Activated naive CD8-positive, alpha-beta T cell treated with anti-CD3 and anti-CD28 coated beads for 36 hours (primary cell): ENCODE data around the gene KLHL14. TPM values are rescaled to one million over a fixed set of nuclear protein-coding genes. Genes with fewer than 3 reads are reported as not detected.
"Not testable (repeated sequence)": the region's sequence is repeated elsewhere in the genome, so short reads cannot be mapped to it uniquely, and the experiment has no call there.

Source experiments
- DNase-seq: peaks from one replicate; pipeline ENCODE4 v3.0.0; 2021
- H3K27ac Mint-ChIP-seq: one replicate; pipeline ENCODE4 v1.8.0; 2022; ENCODE audit warnings: mild to moderate bottlenecking, moderate library complexity, mixed read lengths
- H3K27me3 Mint-ChIP-seq: one replicate; pipeline ENCODE4 v1.8.0; 2022; ENCODE audit warnings: mild to moderate bottlenecking, mixed read lengths
- H3K36me3 Mint-ChIP-seq: one replicate; pipeline ENCODE4 v1.8.0; 2021; ENCODE audit warnings: mild to moderate bottlenecking, mixed read lengths
- H3K4me1 Mint-ChIP-seq: one replicate; pipeline ENCODE4 v1.8.0; 2021; ENCODE audit warnings: mixed read lengths
- H3K4me3 Mint-ChIP-seq: one replicate; pipeline ENCODE4 v1.8.0; 2022; ENCODE audit warnings: mild to moderate bottlenecking, moderate library complexity, mixed read lengths
- H3K9me3 Mint-ChIP-seq: one replicate; pipeline ENCODE4 v1.8.0; 2022; ENCODE audit warnings: mixed read lengths
- total RNA-seq, 2 experiments: library from RNA; stranded (reverse); gene quantifications; one replicate each; pipeline ENCODE4 v1.2.3, GENCODE V29; 2021

The KLHL14 gene
- total RNA-seq, 2 experiments from 2014 or later, result 0.19 to 0.20 TPM

DNA sequence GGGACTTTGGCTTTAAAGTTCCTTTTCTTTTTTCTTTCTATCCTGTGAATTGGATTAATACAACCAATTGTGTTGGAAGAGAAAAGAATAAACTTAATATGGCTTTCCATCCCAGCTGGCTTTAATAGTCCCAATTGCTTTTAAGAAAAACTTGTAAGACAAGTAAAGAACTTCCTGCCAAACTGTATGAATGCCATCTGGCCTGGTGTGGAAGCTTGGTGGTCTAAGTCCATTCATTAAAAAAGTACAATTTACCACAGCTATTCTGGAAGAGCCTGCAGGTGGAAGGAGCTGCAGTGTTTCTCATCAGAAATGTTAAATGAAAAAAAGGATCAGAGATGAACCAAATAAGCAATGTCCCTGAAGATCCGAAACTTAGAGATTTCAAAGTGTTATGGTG is 103.9 kb downstream of the KLHL14 start:
- Mint-ChIP-seq H3K36me3 (no peaks in the 10 kb centered on the region), H3K4me1 (no peaks in the 10 kb centered on the region), H3K9me3 (no peaks in the 10 kb centered on the region), H3K27me3 (peaks cover 6% of the 10 kb centered on the region), H3K27ac (no peak overlapping the region), H3K4me3 (no peak overlapping the region)
- no peak for DNase-seq

DNA sequence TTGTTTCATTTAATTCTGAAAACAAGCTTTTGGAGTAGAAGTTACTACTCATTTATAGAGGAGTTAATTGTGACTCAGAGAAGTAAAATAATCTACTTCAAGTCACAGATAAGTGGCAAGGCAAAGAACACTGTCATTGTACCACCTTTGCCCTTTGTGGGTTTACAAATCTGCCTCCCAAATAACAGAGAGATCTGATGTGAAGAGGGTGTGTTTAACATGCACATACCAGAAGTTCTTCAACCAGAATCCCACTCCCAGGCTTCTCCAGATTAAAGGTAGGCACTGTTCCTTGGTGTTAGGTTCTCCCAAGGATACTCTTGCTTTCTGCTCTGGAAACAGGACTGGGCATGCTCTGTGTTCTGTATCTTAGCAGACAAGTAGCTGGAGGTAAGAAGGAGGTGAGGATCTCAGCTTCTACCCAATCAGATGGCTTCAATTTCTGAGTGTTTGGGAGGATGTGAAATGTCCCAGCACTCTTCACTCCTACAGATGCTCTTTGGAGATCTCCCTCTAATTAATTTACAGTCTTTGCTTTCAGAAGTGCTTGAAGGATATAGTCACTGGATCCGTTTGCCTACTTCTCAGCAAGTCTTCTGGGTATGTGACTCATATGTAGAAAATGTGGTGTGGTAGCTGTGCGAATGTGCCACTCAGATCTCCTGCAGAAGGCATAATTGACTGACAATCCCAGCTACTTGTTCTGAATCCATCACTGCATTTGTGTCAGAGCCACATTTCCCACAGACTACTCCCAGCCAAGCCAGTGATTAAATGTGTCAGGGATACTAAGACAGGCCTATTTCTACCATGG is 111.1 kb downstream of the KLHL14 start:
- Mint-ChIP-seq H3K36me3 (no peaks in the 10 kb centered on the region), H3K9me3 (no peaks in the 10 kb centered on the region), H3K4me1 (no peaks in the 10 kb centered on the region), H3K27me3 (peaks cover 16% of the 10 kb centered on the region), H3K4me3 (no peak overlapping the region), H3K27ac (no peak overlapping the region)
- DNase-seq, result no peak

DNA sequence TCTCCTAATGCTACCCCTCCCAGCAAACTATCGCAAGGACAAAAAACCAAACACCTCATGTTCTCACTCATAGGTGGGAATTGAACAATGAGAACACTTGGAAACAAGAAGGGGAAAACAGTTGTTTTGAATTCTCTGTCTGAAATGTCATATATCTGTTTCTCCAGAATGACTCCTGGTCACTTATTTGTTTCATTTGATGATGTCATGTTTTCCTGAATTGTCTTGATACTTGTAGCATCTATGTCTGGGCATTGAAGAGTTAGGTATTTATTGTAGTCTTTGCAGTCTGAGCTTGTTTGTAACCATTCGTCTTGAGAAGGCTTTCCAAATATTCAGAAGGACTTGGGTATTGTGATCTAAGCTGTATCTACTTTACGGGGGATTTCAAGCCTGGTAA is 118.3 kb downstream of the KLHL14 start:
- H3K4me3 Mint-ChIP-seq, H3K36me3 Mint-ChIP-seq, DNase-seq, H3K27ac Mint-ChIP-seq, H3K4me1 Mint-ChIP-seq, H3K9me3 Mint-ChIP-seq: not testable (repeated sequence)
- peaks cover 15% of the 10 kb centered on the region for H3K27me3 Mint-ChIP-seq

DNA sequence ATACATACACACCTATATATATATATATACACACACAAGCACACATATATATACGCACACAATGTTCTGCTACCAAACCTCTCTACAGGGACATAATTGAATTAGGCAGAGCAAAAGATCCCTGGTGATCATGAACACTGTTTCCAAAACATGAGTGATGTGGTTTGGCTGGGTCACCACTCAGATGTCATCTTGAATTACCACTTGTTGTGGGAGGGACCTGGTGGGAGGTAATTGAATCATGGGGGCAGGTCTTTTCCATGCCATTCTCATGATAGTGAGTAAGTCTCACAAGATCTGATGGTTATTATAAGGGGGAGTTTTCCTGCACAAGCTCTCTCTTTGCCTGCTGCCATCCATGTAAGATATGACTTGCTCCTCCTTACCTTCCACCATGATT is 135.2 kb downstream of the KLHL14 start:
- not testable (repeated sequence) for H3K4me1 Mint-ChIP-seq, H3K27ac Mint-ChIP-seq, H3K36me3 Mint-ChIP-seq, H3K9me3 Mint-ChIP-seq, H3K27me3 Mint-ChIP-seq, H3K4me3 Mint-ChIP-seq, DNase-seq

DNA sequence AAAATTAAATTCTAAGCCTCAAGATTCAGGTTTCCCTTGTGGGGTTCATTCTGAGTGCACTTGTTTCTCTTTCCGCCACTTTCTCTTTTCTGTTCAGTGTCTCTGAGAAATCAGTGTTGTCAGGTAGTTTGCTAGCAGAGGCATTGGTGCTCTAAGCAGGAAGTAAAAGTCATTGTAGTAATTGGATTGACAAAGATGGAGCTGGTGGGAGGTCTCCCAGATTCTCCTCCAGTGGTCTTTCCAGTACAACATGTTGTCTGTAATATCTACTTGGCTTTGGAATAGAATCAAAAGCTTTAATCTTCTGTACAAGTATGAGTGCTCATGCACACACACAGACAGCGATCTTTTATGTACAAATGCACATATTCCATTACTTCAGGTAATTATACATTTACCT is 135.6 kb downstream of the KLHL14 start:
- Mint-ChIP-seq H3K9me3 (no peaks in the 10 kb centered on the region), H3K4me1 (no peaks in the 10 kb centered on the region), H3K27me3 (peaks cover 5% of the 10 kb centered on the region), H3K27ac (no peak overlapping the region), H3K4me3 (no peak overlapping the region), H3K36me3 (no peaks in the 10 kb centered on the region)
- no peak for DNase-seq

DNA sequence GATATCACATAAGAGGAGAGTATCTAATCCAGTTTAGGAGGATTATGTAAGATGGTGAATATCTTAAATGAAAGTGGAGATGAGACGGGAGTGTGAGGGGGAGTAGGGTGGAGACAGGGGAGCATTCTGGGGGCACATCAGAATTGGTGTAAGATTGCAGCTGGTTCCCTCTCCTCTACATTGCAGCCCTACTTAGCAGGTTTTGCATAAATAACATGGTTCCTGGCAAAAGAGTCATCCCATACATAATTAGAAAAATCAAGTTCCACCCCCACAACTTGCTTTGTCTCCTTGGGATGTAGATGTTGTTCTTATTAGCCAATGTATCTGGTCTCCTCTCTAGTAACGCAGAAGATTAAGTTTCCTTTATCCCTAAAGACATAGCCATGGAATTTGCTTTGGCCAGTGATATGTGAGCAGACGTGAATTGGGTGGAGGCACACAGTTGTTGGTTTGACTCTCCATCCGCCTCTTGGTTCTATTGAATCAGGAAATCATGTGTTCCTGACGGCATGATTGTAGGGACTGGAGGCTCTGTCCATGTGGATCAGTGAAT is 137.9 kb downstream of the KLHL14 start:
- Mint-ChIP-seq H3K4me3 (no peak overlapping the region), H3K4me1 (no peaks in the 10 kb centered on the region), H3K9me3 (no peaks in the 10 kb centered on the region), H3K27me3 (peaks cover 5% of the 10 kb centered on the region), H3K36me3 (no peaks in the 10 kb centered on the region), H3K27ac (no peak overlapping the region)
- no peak for DNase-seq

- no peak for DNase-seq
Observed at GRCh38 chr18:32629981-32630700, 142.7 kb downstream of the KLHL14 start.

GRCh38 chr18:32629292-32629691 is 143.5 kb downstream of the KLHL14 start:
- DNase-seq, result no peak
- no peak overlapping the region for H3K4me3 Mint-ChIP-seq
- H3K9me3 Mint-ChIP-seq, result no peaks in the 10 kb centered on the region
- H3K4me1 Mint-ChIP-seq, result no peaks in the 10 kb centered on the region
- no peak overlapping the region for H3K27ac Mint-ChIP-seq
- H3K27me3 Mint-ChIP-seq, result peaks cover 7% of the 10 kb centered on the region
- no peaks in the 10 kb centered on the region for H3K36me3 Mint-ChIP-seq

More at GRCh38 chr18:32629981-32630700, 142.7 kb downstream of the KLHL14 start:
- Mint-ChIP-seq H3K4me1 (no peaks in the 10 kb centered on the region), H3K27ac (no peak overlapping the region), H3K36me3 (no peaks in the 10 kb centered on the region), H3K4me3 (no peak overlapping the region), H3K27me3 (peaks cover 8% of the 10 kb centered on the region), H3K9me3 (no peaks in the 10 kb centered on the region)

DNA sequence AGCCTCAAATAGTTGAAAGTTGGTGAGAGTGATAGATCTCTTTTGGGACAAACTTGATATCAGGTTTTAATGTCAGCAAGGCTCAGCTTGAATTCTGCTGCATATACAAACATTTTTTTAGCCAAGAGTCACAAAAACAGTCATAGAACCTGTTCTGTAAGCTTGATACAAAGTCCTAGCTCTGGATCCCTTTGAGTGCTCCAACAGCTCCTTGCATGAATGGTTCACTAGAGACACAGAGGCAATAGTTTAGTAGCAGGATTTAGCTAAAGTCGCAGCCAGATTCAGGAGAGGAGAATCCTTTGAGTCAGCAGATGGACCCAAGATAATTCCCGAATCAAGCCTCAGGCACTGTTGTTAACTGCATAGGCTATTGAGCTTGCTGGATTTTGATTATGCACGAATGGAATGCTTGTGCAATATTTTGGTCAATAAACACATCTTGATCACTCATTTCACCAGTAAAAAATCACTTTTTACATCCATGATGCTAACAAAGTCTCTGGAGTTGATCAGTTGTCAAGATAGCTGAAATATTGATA is 148.6 kb downstream of the KLHL14 start:
- no peak for DNase-seq
- H3K4me3 Mint-ChIP-seq, result no peak overlapping the region
- peaks cover 8% of the 10 kb centered on the region for H3K27me3 Mint-ChIP-seq
- H3K27ac Mint-ChIP-seq, result no peak overlapping the region
- no peaks in the 10 kb centered on the region for H3K9me3 Mint-ChIP-seq
- H3K4me1 Mint-ChIP-seq, result no peaks in the 10 kb centered on the region
- H3K36me3 Mint-ChIP-seq, result no peaks in the 10 kb centered on the region

DNA sequence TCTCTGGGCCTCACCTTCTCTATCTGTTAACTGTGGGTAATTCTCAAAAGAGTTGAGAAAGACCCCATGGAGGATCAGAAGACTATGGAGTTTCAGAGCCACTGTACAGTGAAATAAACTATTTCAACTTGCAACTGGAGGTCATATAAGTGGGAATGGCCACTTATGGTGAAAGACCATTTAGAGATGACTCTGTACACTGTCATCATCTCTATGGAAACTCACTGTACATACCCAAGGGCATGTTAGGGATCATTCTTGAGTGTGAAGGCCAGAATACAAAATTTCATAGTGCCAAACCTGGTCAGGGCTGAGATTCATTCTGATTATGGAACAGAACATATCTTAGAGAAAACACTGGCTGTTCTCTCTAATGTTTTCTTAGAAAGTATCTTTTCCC is 149.3 kb downstream of the KLHL14 start:
- DNase-seq, result no peak
- Mint-ChIP-seq H3K27ac (no peak overlapping the region), H3K9me3 (no peaks in the 10 kb centered on the region), H3K4me3 (no peak overlapping the region), H3K4me1 (no peaks in the 10 kb centered on the region), H3K27me3 (peaks cover 8% of the 10 kb centered on the region), H3K36me3 (no peaks in the 10 kb centered on the region)
